Ishikawa (cell line): ENCODE measurements around the gene PPP6R3.

ENCODE experiments used
- CEBPB ChIP-seq: IDR thresholded peaks from 2 replicates; pipeline ENCODE4 v1.6.1; 2012
- CREB1 ChIP-seq: IDR thresholded peaks from 2 replicates; pipeline ENCODE4 v1.6.1; 2012; ENCODE audit warnings: low read depth
- EGR1 ChIP-seq: IDR thresholded peaks from 2 replicates; pipeline ENCODE4 v1.6.1; 2012
- EP300 ChIP-seq: IDR thresholded peaks from 2 replicates; pipeline ENCODE4 v1.6.1; 2012; ENCODE audit warnings: borderline replicate concordance
- FOXM1 ChIP-seq: IDR thresholded peaks from 2 replicates; pipeline ENCODE4 v1.6.1; 2012; ENCODE audit warnings: low read depth, borderline replicate concordance
- MAX ChIP-seq: IDR thresholded peaks from 2 replicates; pipeline ENCODE4 v1.6.1; 2012
- NFIC ChIP-seq: IDR thresholded peaks from 2 replicates; pipeline ENCODE4 v1.6.1; 2012
- RAD21 ChIP-seq: IDR thresholded peaks from 2 replicates; pipeline ENCODE4 v1.6.1; 2012; ENCODE audit warnings: low read depth
- REST ChIP-seq: IDR thresholded peaks from 2 replicates; pipeline ENCODE4 v1.6.1; 2012; ENCODE audit warnings: low read depth, mild to moderate bottlenecking
- TAF1 ChIP-seq: IDR thresholded peaks from 2 replicates; pipeline ENCODE4 v1.6.1; 2012; ENCODE audit warnings: low read depth, mild to moderate bottlenecking
- TCF12 ChIP-seq: IDR thresholded peaks from 2 replicates; pipeline ENCODE4 v1.6.1; 2012; ENCODE audit warnings: low read depth
- TEAD4 ChIP-seq: IDR thresholded peaks from 2 replicates; pipeline ENCODE4 v1.6.1; 2012
- USF1 ChIP-seq: IDR thresholded peaks from 2 replicates; pipeline ENCODE4 v1.6.1; 2012
- YY1 ChIP-seq: IDR thresholded peaks from 2 replicates; pipeline ENCODE4 v1.6.1; 2012; ENCODE audit warnings: low read depth
- ZBTB7A ChIP-seq: IDR thresholded peaks from 2 replicates; pipeline ENCODE4 v1.6.1; 2012; ENCODE audit warnings: low read depth

The PPP6R3 gene

GRCh38 chr11:68503792-68504191 lies 43.2 kb downstream of the PPP6R3 start:
- TF ChIP-seq TCF12 (no peak), ZBTB7A (no peak), RAD21 (no peak)

- TF ChIP-seq CEBPB, result no peak
- no peak for TF ChIP-seq EP300
- TF ChIP-seq TCF12, result no peak
- TF ChIP-seq USF1, result no peak
Measured at GRCh38 chr11:68504432-68505066, 44.0 kb downstream of the PPP6R3 start.

- TF ChIP-seq CREB1, result no peak
- TF ChIP-seq TEAD4, result no peak
- TF ChIP-seq MAX, result no peak
- TF ChIP-seq CEBPB, result no peak
- no peak for TF ChIP-seq RAD21
- TF ChIP-seq EP300, result no peak
- TF ChIP-seq YY1, result no peak
- no peak for TF ChIP-seq REST
Measured at GRCh38 chr11:68505596-68505995, 45.0 kb downstream of the PPP6R3 start.

- no peak for TF ChIP-seq USF1
- no peak for TF ChIP-seq CREB1
- TF ChIP-seq RAD21, result no peak
- TF ChIP-seq ZBTB7A, result no peak
- TF ChIP-seq FOXM1, result no peak
- TF ChIP-seq TCF12, result no peak
- TF ChIP-seq REST, result no peak
- no peak for TF ChIP-seq EP300
- TF ChIP-seq EGR1, result no peak
- TF ChIP-seq YY1, result no peak
- TF ChIP-seq MAX, result no peak
- no peak for TF ChIP-seq CEBPB
- TF ChIP-seq NFIC, result no peak
- no peak for TF ChIP-seq TAF1
- no peak for TF ChIP-seq TEAD4
Measured at GRCh38 chr11:68506908-68507307, 46.4 kb downstream of the PPP6R3 start.

GRCh38 chr11:68508425-68508824 lies 47.9 kb downstream of the PPP6R3 start:
- TF ChIP-seq CREB1, result no peak
- TF ChIP-seq EGR1, result no peak
- TF ChIP-seq CEBPB, result no peak
- TF ChIP-seq EP300, result no peak
- TF ChIP-seq USF1, result no peak
- TF ChIP-seq YY1, result no peak
- no peak for TF ChIP-seq TEAD4

- TF ChIP-seq EP300 (no peak), EGR1 (no peak), FOXM1 (no peak), CREB1 (no peak), CEBPB (no peak), TCF12 (no peak), TAF1 (no peak), MAX (no peak), YY1 (no peak), REST (no peak), RAD21 (no peak), NFIC (no peak)
Measured at GRCh38 chr11:68509066-68509465, 48.5 kb downstream of the PPP6R3 start.
